Left hindlimb (tissue), 1 donor: Measurements from ENCODE around the gene NOB1.
"Not testable (repeated sequence)": the region's sequence is repeated elsewhere in the genome, so short reads cannot be mapped to it uniquely, and the experiment has no call there.

Experiments
- DNase-seq: peaks from one replicate; pipeline ENCODE4 v3.0.0-alpha.2; 2018

NOB1 gene

DNA sequence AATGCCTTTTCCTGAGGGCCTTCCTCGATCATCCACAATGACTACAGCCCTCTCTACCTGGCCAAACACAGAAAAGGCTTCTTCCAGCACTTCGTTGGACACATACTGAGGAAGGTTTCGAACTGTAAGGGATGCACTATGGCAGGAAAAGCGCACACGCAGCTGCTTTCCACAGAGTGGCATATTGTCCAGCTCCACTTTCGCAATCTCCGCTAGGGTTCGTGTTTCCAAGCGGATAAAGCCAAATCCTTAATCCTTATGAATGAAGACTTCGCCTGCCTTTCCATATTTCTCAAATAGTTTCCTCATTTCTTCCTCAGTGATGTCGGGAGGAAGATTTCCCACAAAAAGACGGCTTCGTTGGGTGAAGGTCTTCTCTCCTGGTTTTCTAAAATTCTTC lies 2.6 kb upstream of the NOB1 start:
- not testable (repeated sequence) for DNase-seq

DNA sequence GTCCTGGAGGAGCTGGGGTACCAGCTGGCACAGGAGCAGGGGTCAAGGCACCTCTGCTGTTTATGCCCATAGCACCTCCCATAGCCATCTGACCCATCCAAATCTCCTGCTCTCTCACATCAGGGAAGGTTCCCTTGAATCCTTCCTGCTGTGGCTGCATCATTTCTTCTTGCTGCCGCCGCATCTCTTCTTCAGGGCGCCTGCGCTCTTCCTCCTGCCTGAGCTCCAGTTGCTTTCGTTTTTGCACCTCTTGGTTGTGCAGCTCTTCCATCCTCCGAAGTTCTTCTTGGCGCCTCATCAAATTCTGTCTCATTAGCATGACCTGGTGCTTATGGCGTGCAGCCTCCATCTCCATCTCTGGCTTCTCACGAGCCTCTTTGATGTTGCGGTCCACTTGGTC lies 2.0 kb upstream of the NOB1 start:
- DNase-seq, result no peak

DNA sequence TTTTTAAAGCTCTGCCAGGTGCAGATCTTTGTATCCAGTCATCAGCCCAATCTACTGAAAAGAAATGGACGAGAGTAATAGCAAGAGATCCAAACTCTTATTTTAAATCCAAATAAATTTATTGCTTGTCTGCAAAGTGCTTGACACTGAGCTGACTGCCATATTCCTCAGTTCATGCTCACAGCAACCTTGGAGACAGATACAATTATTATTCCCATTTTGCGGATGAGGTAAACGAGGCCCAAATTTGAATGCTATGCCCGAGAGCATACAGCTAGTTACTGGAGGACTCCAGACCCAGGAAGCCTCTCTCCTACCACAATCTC lies 620 bp downstream of the NOB1 start:
- DNase-seq, result no peak

DNA sequence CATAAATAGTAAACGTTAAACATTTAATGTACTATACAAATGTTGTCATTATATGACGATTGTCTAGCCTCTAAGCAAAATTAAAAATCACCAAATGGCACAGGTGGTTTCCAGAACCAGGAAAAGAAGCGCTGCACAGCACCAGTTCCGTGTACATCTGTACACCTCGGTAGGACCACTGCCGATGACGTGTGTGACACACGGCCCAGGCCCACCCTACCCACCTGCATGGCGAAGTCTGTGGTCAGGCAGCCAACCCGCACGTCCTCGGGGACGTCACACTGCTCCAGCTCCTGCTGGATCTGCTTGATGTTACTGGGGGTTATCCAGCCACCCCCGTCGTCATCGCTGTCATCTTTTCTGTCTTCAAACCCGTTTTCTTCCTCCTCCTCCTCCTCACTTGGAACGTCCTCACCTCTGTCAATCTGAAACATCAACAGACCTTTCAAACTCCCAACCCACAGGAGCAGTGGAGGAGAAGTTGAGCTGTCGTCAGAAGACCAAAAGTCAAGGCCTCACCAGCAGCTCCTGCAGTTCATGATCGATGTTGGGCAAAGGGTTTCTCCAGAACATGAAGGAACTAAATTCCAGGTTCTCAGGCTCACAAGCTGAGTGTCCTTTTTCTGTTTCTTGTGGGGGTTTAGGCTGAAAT lies 5.9 kb downstream of the NOB1 start:
- DNase-seq, result no peak

GRCh38 chr16:69747115-69747514 lies 7.6 kb downstream of the NOB1 start:
- DNase-seq, result no peak

- DNase-seq, result no peak
These were observed 8.8 kb downstream of the NOB1 start for GRCh38 chr16:69745959-69746358.

GRCh38 chr16:69745232-69745612 lies 9.5 kb downstream of the NOB1 start:
- DNase-seq, result no peak

DNA sequence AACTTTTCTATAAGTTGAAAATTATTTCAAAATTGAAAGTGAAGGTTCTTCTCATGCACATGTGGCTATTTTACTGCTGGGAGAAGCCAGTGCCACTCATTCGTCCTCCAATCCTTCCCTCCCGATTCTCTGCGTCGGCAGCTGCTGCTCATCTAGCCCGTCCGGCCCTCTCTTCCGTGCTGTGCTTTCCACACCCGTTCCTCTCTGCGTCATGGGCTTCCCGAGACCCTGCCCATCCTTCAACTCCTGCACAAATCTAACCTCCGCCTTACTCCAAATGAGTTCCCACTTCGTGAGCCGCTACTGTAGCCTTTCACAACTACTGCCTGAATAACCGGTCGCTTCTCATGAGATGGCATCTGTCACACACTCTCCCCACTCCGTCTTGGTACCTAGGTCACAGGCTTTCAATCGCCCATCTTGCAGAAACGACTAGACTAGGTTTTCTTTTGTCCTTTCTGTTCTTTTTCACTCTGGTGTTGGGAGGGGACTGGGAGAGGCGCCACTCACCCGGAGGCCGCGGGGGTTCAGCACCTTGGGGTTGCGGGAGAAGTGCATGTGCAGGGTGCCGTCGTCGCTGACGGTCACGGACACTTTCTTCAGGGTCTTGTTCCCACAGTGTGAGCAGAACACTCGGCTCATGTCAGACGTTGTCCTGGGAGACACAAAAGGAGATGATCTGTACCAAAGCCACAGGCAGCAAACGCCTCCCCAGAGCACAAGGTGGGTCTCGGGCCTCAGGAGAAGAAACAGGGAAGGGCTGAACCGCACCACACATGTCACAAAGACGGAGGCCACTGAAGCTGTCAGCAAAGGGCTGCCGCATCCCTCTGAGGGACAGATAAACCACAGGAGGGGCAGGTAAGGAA lies 10.1 kb downstream of the NOB1 start:
- no peak for DNase-seq

DNA sequence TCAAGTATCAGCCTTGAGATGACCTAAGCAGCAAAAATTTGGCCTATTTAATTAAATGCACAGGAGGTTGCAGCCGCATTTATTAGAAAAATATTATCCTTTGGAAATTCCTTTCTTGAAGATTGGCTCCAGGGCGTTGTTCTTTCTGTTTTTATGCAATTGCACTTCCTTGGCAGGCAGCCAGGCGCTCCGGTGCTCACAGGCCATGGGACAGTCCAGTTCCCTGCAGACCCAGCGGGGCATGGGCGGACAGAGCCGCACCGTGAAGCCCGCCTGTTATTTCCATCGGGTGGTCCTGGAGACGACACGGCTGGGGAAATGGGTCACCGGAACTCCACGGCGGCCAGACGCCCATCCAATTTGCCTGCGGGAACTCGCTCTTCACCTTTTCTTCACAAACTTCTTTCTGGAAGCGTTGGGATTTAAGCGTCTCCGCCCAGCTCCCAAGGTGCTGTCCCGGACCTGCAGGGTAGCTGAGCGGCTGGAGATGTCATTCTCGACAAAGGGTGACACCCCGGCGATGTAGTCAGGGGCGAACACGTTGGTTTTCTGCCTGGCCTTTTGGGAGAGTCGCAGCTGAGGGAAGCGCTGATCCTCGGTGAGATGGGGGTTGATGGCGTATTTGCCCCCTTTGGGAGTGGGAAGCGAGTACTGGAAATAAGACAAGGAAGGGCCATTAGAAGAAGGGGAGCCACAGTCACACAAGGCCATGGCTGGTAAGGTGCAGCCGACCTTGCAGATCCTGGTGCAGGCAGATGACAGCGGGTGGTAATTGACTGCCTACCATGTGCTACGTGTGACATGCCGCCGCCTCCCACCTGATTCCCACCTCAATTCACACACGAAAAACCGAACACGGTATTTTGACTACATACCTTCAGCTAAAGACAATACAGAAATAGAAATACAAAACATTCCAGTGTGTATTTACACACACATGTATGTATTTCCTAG lies 12.5 kb downstream of the NOB1 start:
- no peak for DNase-seq

DNA sequence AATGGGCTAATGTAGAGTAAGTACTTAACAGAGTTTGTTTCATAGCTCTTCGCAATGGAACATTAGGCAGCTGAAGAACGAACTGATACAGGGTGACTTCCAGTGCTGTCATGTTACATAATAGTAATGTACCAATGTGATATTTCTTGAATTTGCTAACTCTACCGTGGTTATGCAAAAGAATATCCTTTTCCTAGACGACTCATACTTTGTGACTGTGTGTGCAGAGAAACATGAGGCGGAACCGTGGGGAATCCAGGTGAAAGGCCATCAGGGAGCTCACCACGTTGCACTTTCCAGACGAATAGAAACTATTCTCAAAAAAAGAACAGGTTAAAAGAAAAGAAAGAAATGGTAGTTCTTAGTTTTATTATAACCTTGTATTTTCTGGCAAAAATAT lies 13.2 kb downstream of the NOB1 start:
- no peak for DNase-seq

DNA sequence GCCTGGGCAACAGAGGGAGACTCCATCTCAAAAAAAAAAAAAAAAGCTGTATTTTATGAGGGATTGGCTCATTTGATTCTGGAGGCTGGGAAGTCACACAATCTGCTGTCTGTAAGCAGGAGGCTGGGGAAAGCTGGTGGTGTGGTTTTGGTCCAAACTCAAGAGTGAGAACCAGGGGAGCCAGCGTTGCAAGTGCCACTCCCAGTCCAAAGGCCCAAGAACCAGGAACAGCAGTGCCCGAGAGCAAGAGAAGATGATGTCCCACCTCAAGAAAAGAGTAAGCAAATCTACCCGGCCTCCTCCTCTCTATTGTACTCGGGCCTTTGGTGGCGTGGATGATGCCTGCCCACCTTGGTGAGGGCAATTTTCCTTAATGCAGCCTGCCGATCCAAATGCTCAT lies 22.6 kb downstream of the NOB1 start:
- DNase-seq, result no peak

DNA sequence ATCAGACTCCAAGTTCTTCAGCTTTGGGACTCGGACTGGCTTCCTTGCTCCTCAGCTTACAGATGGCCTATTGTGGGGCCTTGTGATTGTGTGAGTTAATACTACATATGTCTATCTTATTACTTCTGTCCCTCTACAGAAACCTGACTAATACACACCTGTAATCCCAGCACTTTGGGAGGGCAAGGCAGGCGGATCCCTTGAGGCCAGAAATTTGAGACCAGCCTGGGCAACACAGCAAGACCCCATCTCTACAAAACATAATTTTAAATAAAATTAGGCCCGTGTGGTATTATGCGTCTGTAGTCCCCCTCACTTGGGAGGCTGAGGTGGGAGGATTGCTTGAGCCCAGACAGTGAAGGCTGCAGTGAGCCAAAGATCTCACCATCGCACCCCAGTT lies 23.4 kb downstream of the NOB1 start:
- DNase-seq, result not testable (repeated sequence)

- DNase-seq, result not testable (repeated sequence)
These were observed 25.7 kb downstream of the NOB1 start for GRCh38 chr16:69729030-69729429.

DNA sequence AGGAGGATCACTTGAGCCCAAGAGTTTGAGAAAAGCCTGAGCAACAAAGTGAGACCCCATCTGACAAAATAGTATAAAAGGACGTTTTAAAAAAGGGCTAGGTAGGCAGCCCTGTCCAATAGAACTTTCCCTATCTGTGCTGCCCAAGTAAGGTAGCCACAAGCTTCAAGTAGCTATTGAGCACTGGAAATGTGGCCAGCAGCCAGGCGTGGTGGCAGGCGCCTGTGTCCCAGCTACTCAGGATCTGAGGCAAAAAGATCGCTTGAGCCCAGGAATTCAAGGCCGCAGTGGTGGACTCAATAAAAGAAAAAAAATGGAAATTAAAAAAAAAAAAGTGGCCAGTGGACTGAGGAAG lies 26.8 kb downstream of the NOB1 start:
- DNase-seq, result no peak

DNA sequence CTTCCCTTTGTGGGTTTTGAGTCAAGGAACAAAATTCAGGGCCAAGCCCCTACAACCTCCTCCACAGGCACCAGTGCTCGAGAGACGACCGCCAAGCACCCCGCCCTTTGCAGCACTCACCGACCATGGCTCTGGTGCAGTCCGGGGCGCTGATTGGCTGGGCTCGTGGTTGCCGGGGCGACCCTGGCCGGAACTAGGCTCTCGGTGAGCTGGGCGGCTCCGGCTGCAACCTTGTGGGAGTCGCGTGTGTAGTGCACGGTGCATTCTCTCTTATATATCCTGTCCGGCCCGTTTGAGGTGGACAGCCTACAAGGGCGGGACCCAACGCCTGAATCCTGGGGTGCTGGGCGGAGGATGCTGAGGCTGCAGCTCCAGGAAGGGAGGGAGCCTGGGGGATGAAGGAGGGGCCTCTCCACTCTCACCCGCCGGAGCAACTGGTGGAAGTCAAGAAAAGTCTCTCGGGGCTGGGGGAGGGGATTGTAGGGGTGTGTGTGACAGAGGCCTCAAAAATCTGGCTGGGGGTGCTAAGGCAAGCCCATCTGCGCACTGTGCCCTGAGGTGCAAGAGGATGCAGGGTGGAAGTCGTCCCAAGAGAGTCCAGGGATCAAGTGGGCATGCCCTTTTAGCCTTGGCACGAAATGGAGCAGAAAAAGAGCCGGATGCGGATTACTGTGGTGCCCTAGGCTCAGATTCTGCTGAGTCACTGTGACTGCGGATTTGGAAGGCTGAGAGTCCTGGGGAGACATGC lies 28.2 kb downstream of the NOB1 start, which contains the start of gene NQO1:
TSS of gene NQO1 (minus strand) at position 248 of the 748 bp plus-strand sequence. CDS start at position 127, 121 bp downstream.
- peak; percentile 92 for DNase-seq

DNA sequence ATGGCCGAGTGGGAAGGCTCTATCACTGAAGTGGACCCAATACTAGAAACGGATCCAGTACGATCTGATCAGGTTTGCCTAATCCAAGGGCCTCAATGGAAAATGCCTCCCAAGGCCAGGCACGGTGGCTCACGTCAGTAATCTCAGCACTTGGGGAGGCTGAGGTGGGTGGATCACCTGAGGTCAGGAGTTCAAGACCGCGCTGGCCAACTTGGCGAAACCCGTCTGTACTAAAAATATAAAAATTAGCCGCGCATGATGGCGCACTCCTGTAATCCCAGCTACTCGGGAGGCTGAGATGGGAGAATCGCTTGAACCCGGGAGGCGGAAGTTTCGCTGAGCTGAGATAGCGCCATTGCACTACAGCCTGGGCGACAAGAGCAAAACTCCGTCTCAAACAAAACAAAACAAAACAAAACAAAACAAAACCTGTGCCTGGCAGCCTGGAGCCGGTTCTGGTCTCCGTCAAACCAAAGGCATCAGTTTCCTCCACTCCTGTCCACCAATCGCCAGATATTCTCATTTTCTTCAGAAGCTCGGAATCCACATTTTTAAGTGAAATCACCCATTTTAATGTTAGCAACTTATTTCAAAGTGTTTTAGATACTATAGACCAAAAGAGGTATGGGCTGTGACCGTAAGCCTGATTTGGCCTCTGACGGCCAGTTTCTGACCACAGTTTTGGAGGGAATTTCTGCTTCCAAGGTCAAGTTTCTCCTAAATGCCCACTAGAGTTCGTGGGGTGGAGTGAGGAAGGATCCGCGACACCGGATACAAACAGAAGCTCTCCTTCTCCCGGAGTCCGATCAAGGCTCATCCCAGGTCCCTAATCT lies 29.0 kb downstream of the NOB1 start:
- no peak for DNase-seq

GRCh38 chr16:69724981-69725479 lies 29.7 kb downstream of the NOB1 start:
- no peak for DNase-seq

DNA sequence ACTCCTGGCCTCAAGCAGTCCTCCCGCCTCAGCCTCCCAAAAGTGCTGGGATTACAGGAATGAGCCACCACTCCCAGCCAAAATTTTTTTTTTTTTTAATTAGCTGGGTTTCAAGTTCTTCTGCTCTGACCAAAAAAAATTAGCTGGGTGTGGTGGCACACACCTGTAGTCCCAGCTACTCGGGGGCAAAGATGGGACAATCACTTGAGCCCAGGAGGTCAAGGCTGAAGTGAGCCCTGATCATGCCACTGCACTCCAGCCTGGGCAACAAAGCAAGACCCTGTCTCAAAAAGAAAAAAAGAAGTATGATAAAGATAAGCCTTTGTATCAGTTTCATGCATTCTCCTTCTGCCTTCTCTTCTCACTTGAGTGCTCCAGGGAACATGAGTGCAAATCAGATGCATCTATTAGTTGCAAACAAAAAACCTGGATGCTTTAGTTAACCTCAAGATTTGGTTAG lies 30.3 kb downstream of the NOB1 start:
- DNase-seq, result no peak

DNA sequence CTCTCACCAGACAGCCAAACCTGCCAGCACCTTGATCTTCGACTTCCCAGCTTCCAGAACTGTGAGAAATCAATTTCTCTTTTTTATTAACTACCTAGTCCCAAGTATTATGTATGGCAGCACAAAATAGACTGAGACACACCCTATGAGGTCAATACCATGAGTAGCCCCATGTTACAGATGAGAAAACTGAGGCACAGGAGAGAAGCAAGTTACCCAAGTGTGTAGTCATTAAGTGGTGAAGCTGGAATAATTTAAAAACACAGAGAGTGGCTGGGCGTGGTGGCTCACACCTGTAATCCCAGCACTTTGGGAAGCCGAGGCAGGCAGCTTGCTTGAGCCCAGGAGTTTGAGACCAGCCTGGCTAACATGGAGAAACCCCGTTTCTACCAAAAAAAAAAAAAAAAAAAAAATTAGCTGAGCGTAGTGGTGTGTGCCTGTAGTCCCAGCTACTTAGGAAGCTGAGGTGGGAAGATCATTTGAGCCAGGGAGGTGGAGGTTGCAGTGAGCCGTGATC lies 33.2 kb downstream of the NOB1 start:
- no peak for DNase-seq

DNA sequence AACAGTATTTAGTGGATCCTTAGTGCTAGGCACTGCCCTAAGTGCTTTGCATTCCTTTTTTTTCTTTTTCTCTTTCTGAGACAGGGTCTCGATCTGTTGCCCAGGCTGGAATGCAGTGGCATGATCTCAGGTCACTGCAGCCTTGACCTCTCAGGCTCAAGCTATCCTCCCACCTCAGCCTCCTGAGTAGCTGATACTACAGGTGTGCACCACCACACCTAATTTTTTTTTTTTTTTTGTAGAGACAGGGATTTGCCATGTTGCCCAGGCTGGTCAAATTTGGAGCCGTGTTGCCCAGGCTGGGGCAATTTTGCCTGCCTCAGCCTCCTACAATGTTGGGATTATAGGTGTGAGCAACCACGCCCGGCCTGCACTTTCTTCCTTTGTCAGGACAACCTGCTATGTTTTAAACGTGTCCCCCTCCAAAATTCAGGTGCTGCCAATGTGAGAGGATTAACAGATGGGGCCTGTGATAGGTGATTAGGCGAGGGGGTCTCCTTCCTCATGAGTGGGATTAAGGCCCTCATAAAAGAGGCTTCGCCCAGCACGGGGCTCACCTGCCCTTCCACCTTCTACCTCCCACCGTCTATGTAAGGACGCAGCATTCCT lies 33.8 kb downstream of the NOB1 start:
- no peak for DNase-seq
